Esophagus muscularis mucosa (tissue), 4 donors: ENCODE results near the gene KLF16. TPM values are rescaled to one million over a fixed set of nuclear protein-coding genes. Genes with fewer than 3 reads are reported as not detected.

ENCODE experiments used
- DNase-seq: peaks from one replicate; pipeline ENCODE4 v3.0.0-alpha.2; 2017; ENCODE audit errors: extremely low spot score
- H3K27ac ChIP-seq, 4 donors: fragments of 200-600 bp; sonication (generic); replicated peaks in 1 of 4; 1 replicate in 3 of 4; 2 replicates in 1 of 4; pipeline ENCODE4 v1.5.1; 2016 to 2019; ENCODE audit warnings: mild to moderate bottlenecking in 1 of 4
- H3K27me3 ChIP-seq, 4 donors: fragments of 200-600 bp; sonication (generic); one replicate each; pipeline versions ENCODE4 v1.5.1 to v1.6.0; 2016 to 2019
- H3K36me3 ChIP-seq, 4 donors: fragments of 200-600 bp; sonication (generic); one replicate each; pipeline ENCODE4 v1.5.1; 2016 to 2019
- H3K4me1 ChIP-seq, 4 donors: fragments of 200-600 bp; sonication (generic); one replicate each; pipeline ENCODE4 v1.5.1; 2016 to 2019
- H3K4me3 ChIP-seq, 4 donors: fragments of 200-600 bp; sonication (generic); 1 replicate in 2 of 4; 2 replicates in 2 of 4; pipeline ENCODE4 v1.5.1; 2016 to 2019; ENCODE audit warnings: mild to moderate bottlenecking in 4 of 4, moderate library complexity in 1 of 4
- H3K9me3 ChIP-seq, 4 donors: fragments of 200-600 bp; sonication (generic); 1 replicate in 3 of 4; 2 replicates in 1 of 4; pipeline ENCODE4 v1.5.1; 2016 to 2019
- EP300 ChIP-seq: sonication (generic); formaldehyde crosslinking; IDR thresholded peaks from one replicate; pipeline ENCODE4 v1.6.1; 2017; ENCODE audit warnings: antibody characterized with exemption
- POLR2A ChIP-seq: fragments of 450-650 bp; IDR thresholded peaks from one replicate; pipeline ENCODE4 v1.6.1; 2017; ENCODE audit warnings: antibody characterized with exemption, moderate library complexity, mild to moderate bottlenecking, low read depth
- POLR2AphosphoS5 ChIP-seq, 2 donors: sonication (generic); formaldehyde crosslinking; IDR thresholded peaks; one replicate each; pipeline ENCODE4 v1.6.1; 2017; ENCODE audit warnings: antibody characterized with exemption in 2 of 2
- WGBS: methylation state at CpG from one replicate; pipeline ENCODE4 v1.1.5; 2018; 5-methylcytosine and 5-hydroxymethylcytosine counted together
- intact Hi-C: fragments of 100-400 bp; cut with DNase I; formaldehyde crosslinking; loops from one replicate; pipeline ENCODE4 v1.15.1; 2023
- total RNA-seq, 4 donors: library from RNA; depleted of rRNA; stranded (reverse); fragments of >200 nt; gene quantifications; one replicate each; pipeline versions ENCODE4 v1.1.0 to v1.2.1, GENCODE V29; 2016
- TF ChIP-seq, protein P1 (sequence below), 3 experiments: fragments of 200-600 bp in 2 of 3; fragments of 450-650 bp in 1 of 3; sonication (generic) in 2 of 3; IDR thresholded peaks; one replicate each; pipeline ENCODE4 v1.5.1; 2017 to 2019; ENCODE audit warnings: antibody characterized with exemption in 3 of 3, mild to moderate bottlenecking in 2 of 3, moderate library complexity in 1 of 3

The KLF16 gene
- total RNA-seq, 4 donors from 2014 or later, result 2.5 to 10.8 (median 8.5) TPM

DNA sequence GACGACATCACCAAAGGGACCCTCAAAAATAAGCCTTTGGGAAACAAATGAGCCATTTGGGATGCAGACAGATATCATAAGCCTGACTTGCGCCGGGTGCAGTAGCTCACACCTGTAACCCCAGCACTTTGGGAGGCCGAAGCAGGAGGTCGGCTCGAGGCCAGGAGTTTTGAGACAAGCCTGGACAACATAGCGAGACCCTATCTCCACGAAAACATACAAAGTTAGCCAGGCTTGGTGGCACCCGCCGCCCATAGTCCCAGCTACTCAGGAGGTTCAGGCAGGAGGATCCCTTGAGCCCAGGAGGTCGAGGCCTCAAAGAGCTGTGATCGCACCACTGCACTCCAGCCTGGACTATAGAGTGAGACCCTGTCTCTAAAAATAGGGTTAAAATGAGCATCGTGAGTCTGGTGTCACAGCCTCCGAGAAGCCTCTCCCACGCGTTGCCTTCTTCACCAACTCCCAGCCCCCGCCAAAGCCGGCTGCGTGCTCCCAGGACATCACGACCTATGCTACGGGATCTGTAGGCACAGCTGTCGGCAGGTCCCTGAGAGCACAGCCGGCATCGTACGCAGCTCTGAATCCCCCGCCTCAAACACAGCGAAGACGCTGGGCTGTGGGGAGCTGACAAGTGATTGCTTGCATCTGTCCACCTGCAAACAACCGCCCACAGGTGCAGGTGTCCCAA lies 16.7 kb downstream of the KLF16 start:
- peaks cover 53 to 74% (median 63%) of the 10 kb centered on the region in 4 donors for H3K4me1 ChIP-seq
- TF ChIP-seq EP300, result no peak
- TF ChIP-seq, protein P1, sequence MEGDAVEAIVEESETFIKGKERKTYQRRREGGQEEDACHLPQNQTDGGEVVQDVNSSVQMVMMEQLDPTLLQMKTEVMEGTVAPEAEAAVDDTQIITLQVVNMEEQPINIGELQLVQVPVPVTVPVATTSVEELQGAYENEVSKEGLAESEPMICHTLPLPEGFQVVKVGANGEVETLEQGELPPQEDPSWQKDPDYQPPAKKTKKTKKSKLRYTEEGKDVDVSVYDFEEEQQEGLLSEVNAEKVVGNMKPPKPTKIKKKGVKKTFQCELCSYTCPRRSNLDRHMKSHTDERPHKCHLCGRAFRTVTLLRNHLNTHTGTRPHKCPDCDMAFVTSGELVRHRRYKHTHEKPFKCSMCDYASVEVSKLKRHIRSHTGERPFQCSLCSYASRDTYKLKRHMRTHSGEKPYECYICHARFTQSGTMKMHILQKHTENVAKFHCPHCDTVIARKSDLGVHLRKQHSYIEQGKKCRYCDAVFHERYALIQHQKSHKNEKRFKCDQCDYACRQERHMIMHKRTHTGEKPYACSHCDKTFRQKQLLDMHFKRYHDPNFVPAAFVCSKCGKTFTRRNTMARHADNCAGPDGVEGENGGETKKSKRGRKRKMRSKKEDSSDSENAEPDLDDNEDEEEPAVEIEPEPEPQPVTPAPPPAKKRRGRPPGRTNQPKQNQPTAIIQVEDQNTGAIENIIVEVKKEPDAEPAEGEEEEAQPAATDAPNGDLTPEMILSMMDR (IDR thresholded peaks at IDR 0.05), result no peak
- no peak for TF ChIP-seq POLR2A
- TF ChIP-seq POLR2AphosphoS5 (IDR thresholded peaks at IDR 0.05), result no peak
- no peaks in the 10 kb centered on the region for H3K9me3 ChIP-seq
- H3K36me3 ChIP-seq, result peaks cover 0 to 26% (median 7%) of the 10 kb centered on the region in 4 donors
- H3K27me3 ChIP-seq, result peaks cover 0 to 6% (median 0%) of the 10 kb centered on the region in 4 donors
- H3K27ac ChIP-seq, result no peak overlapping the region
- intact Hi-C loops, result no loop called here
- no peak for DNase-seq
- peak overlapping the region; percentile 100 for H3K4me3 ChIP-seq
- 69% methylated on average over 27 of the region's 29 CpGs for WGBS

GRCh38 chr19:1845642-1846041 lies 17.7 kb downstream of the KLF16 start:
- TF ChIP-seq EP300 (no peak), POLR2A (no peak)
- TF ChIP-seq, protein P1 (IDR thresholded peaks at IDR 0.05), result no peak
- Histone ChIP-seq H3K27me3 (no peaks in the 10 kb centered on the region), H3K4me1 (peaks cover 61 to 78% (median 70%) of the 10 kb centered on the region in 4 donors), H3K27ac (no peak overlapping the region), H3K9me3 (no peaks in the 10 kb centered on the region), H3K4me3 (no peak overlapping the region), H3K36me3 (peaks cover 0 to 26% (median 7%) of the 10 kb centered on the region in 4 donors)
- DNase-seq, result no peak
- intact Hi-C loops, result no loop called here
- 87% methylated on average over 11 of the region's 11 CpGs for WGBS

GRCh38 chr19:1845125-1845515 lies 18.3 kb downstream of the KLF16 start:
- no peaks in the 10 kb centered on the region for H3K9me3 ChIP-seq
- peaks cover 0 to 27% (median 7%) of the 10 kb centered on the region in 4 donors for H3K36me3 ChIP-seq
- H3K4me1 ChIP-seq, result peaks cover 66 to 84% (median 76%) of the 10 kb centered on the region in 4 donors
- H3K27me3 ChIP-seq, result no peaks in the 10 kb centered on the region
- H3K27ac ChIP-seq, result no peak overlapping the region
- no peak for TF ChIP-seq POLR2A
- TF ChIP-seq, protein P1 (IDR thresholded peaks at IDR 0.05), result no peak
- intact Hi-C loops, result no loop called here
- WGBS, result 87% methylated on average over 8 of the region's 16 CpGs
- no peak for DNase-seq
- no peak overlapping the region for H3K4me3 ChIP-seq

GRCh38 chr19:1844513-1845124 lies 18.8 kb downstream of the KLF16 start:
- H3K27ac ChIP-seq, result no peak overlapping the region
- peaks cover 69 to 89% (median 81%) of the 10 kb centered on the region in 4 donors for H3K4me1 ChIP-seq
- H3K36me3 ChIP-seq, result peaks cover 0 to 32% (median 8%) of the 10 kb centered on the region in 4 donors
- no peak for TF ChIP-seq POLR2A
- H3K4me3 ChIP-seq, result no peak overlapping the region
- no peaks in the 10 kb centered on the region for H3K27me3 ChIP-seq
- 75% methylated on average over 13 of the region's 19 CpGs for WGBS
- no peaks in the 10 kb centered on the region for H3K9me3 ChIP-seq
- no peak for DNase-seq
- intact Hi-C loops, result no loop called here

DNA sequence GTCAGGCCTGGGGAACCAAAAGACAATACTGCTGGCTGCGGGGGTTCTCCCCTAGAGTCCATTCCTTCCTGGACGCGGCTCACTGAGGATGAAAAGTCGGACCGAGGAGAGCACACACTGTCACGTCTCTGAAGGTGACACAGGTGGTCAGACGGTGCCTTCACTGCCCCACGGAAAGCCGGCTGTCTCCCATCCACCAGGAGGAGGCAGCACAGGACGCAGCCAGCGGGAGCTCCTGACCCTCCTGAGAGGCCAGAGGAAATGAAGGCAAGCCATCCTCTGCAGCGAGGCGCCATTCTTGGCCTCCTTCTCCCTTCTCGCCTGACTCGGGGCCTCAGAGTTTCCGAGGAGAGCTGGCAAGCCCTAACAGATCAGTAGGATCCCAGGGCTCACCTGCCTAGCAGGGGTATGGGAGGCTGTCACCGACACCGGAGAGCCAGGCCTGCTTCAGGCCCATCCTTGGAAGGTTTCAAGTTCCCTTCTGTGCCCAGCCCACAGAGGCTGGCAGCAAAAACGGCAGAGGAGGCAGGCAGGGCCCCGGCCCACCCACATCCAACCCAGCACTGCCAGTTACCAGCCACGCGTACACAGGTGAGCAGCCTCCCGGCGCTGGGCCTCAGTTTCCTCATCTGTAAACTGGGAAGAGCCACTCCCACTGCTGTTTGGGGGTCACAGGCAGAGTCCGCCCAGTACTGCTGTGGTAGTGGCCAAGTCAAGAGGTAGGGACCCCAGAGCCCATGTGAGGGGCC lies 19.6 kb downstream of the KLF16 start:
- intact Hi-C loops, result no loop called here
- 92% methylated on average over 5 of the region's 25 CpGs for WGBS
- H3K4me1 ChIP-seq, result peaks cover 73 to 93% (median 85%) of the 10 kb centered on the region in 4 donors
- DNase-seq, result no peak
- H3K27ac ChIP-seq, result no peak overlapping the region
- peaks cover 0 to 36% (median 10%) of the 10 kb centered on the region in 4 donors for H3K36me3 ChIP-seq
- H3K27me3 ChIP-seq, result no peaks in the 10 kb centered on the region
- TF ChIP-seq EP300, result no peak
- no peak for TF ChIP-seq POLR2AphosphoS5 (IDR thresholded peaks at IDR 0.05)
- TF ChIP-seq POLR2A, result no peak
- TF ChIP-seq, protein P1 (IDR thresholded peaks at IDR 0.05), result no peak
- H3K4me3 ChIP-seq, result no peak overlapping the region
- no peaks in the 10 kb centered on the region for H3K9me3 ChIP-seq
